ENCODE data around the gene CWC25. TPM values are rescaled to one million over a fixed set of nuclear protein-coding genes. Genes with fewer than 3 reads are reported as not detected.
A peak's percentile ranks its signal among the peaks of the same experiment; 100 is the strongest.

Gene CWC25
- total RNA-seq = 10 to 100 TPM in 3 of 4 donors, 1 to 10 TPM in 1; 9.4 to 25.9 (median 16.8) TPM

DNA sequence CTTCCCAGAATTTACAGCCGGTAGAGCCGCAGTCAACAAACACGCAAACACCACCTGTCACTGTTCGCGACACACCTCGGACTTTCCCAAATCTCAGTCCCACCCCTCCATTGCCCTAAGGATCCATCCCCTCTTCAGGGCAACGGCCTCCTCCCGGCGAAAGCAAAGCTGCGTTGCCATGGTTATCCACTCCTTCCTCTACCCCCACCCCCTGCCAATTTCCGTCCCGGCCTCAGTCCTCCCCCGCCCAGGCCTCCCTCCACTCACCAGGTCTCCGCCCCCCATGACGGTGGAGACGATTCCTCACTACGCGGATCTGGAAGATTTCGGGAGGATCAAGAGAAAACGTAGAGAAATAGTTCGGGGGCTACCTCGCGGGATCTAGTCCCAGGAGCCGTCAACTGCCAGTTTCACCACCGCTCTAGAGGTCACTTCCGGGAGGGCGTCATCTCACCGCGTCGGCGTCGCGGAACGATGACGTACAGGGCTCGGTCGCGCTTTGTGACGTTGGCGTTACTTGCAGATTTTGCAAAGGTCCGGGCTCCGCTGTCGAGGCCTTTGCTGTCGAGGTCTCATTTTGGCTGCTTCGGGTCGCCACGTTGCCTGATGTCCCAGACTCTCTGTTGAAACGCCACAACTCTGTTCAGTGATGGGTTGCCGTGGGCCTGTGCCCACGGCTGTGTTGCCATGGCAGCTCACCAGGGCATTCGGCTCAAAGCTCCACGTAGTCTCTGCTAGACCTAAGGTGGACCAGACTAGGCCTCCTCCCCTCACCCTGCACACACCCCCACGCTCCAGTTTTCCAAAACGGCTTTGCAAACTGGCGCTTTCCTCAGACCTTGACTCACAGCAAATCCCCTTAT lies at the start of gene CWC25:
CWC25 (minus strand) TSS at position 423 of the 863 bp plus-strand sequence; CDS start at position 285, 138 bp downstream.
- Histone ChIP-seq H3K4me3 (peak within 1 kb of the TSS; percentile 82 to 98 (median 88)), H3K4me1 (peaks cover 15 to 38% (median 15%) of the 10 kb centered on the region in 3 donors), H3K36me3 (peaks cover 4 to 21% (median 7%) of the 10 kb centered on the region in 3 donors), H3K27ac (peak within 1 kb of the TSS; percentile 96 to 100 (median 98)), H3K27me3 (no peaks in the 10 kb centered on the region), H3K9me3 (no peaks in the 10 kb centered on the region)
- intact Hi-C loops (cut with DNase I) = no loop called here
- 0 to 2% methylated on average over 21 to 32 of the region's 55 CpGs for WGBS, 2 donors
- TF ChIP-seq POLR2A (IDR thresholded peaks at IDR 0.05) (peak in 3 of 4 donors; percentile 79 to 92 (median 91)), CTCF (IDR thresholded peaks at IDR 0.05) (peak in 2 of 6 experiments; percentile 25 to 33)
- DNase-seq = peak; percentile 61

DNA sequence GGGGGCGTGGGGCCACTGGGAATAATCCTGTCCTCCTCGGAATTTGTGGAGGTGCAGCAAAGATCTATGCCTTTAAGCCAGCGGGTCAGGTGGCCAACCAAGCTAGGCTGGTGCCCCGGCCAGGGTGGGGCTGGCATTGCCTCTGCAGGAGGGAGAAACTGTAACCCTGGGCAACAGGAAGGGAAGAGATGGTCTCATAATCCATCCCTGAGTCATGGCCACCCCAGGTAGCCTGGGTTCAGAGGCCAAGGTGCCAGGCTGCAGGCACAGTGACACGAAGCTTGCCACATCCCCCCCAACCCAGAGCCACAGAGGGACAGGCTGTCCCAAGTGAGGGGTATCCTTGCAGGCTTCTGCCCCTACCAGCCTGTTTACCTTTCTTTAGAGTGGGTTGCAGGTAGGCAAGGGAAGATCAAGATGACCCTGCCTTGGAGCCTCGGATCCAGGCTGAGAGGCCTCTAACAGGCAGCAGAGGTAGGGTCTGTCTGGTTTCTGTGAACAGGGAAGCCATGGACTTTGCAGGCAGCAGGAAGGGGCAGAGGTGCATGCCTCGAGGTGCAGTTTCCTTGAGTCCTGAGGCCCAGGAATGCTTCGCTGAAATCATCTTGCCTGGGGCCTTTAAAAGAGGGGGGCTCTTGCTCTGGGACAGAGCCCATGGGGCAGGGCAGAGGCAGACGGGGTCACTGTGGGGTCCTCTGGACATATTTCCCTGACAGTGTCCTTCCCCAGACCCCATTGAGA lies 48.7 kb upstream of the CWC25 start:
- Histone ChIP-seq H3K9me3 (no peaks in the 10 kb centered on the region), H3K4me1 (peaks cover 46 to 83% (median 51%) of the 10 kb centered on the region in 3 donors), H3K27ac (peak overlapping the region in 3 of 4 donors; percentile 73 to 98 (median 97)), H3K36me3 (peaks cover 0 to 32% (median 0%) of the 10 kb centered on the region in 3 donors), H3K4me3 (peak overlapping the region in 2 of 4 donors; percentile 2 to 28), H3K27me3 (no peaks in the 10 kb centered on the region)
- DNase-seq = no peak
- intact Hi-C loops (cut with DNase I) = no loop called here
- TF ChIP-seq CTCF (IDR thresholded peaks at IDR 0.05) (no peak), POLR2A (IDR thresholded peaks at IDR 0.05) (no peak)
- WGBS, 2 donors = 37 to 54% methylated on average over 3 to 6 of the region's 9 CpGs

DNA sequence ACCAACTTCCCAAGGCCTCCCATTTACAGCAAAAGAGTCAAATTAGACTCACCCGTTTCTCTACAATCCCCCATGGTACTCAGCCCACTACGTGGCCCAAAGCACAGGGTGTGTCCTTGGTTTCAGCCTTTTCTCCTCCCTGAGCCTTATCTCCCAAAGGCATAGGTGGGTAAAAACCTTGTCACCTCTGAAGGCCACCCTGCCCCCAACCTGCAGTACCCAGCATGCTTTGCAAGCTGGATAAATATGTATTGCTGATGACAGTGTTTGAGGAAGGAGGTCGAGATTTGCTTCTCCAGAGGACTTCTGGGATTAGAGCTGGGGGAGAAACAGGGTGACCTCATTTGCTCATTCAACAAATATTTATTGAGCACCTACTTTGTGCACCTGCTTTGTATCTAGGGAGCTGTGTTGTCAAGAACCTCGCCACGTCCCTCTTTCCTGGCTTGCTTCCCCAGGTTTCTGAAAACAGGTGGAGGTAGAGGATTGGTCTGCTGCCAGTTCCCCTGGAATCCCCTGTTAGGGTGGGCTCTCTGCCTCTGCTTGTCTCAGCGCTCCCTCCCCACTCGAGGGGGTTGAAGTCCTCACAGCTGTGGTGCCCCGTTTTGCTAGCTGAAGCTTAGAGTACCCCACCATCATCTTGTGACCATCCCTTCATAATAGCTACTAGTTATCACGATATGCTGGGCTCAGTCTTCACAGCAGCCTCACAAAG lies 47.7 kb upstream of the CWC25 start:
- TF ChIP-seq CTCF (IDR thresholded peaks at IDR 0.05) (no peak), POLR2A (IDR thresholded peaks at IDR 0.05) (no peak)
- Histone ChIP-seq H3K9me3 (no peaks in the 10 kb centered on the region), H3K36me3 (peaks cover 0 to 22% (median 0%) of the 10 kb centered on the region in 3 donors), H3K4me3 (peak overlapping the region in 2 of 4 donors; percentile 79 to 84), H3K27me3 (no peaks in the 10 kb centered on the region), H3K4me1 (peaks cover 56 to 83% (median 59%) of the 10 kb centered on the region in 3 donors), H3K27ac (peak overlapping the region; percentile 97 to 99 (median 98))
- intact Hi-C loops (cut with DNase I) = no loop called here
- DNase-seq = no peak
- 56 to 59% methylated on average over 9 of the region's 9 CpGs for WGBS, 2 donors

GRCh38 chr17:38872027-38872511 lies 46.9 kb upstream of the CWC25 start:
- intact Hi-C loops (cut with DNase I) = no loop called here
- Histone ChIP-seq H3K4me1 (peaks cover 58 to 83% (median 58%) of the 10 kb centered on the region in 3 donors), H3K9me3 (no peaks in the 10 kb centered on the region), H3K27me3 (no peaks in the 10 kb centered on the region), H3K36me3 (peaks cover 0 to 14% (median 0%) of the 10 kb centered on the region in 3 donors), H3K27ac (peak overlapping the region; percentile 97 to 99 (median 98)), H3K4me3 (peak overlapping the region; percentile 79 to 98 (median 87))
- 13 to 30% methylated on average over 3 to 4 of the region's 5 CpGs for WGBS, 2 donors
- TF ChIP-seq POLR2A (IDR thresholded peaks at IDR 0.05) = no peak
- TF ChIP-seq CTCF (IDR thresholded peaks at IDR 0.05) = no peak
- DNase-seq = no peak
